OCI-LY1 (cell line): ENCODE measurements around the gene SPIB.
A peak's percentile ranks its signal among the peaks of the same experiment; 100 is the strongest.

Experiments
- H2AFZ ChIP-seq: fragments of 200-600 bp; sonication (generic), shearing (Covaris generic); 2 replicates; pipeline ENCODE4 v1.6.0; 2014; ENCODE audit warnings: antibody characterized with exemption, mild to moderate bottlenecking, low read length
- H3F3A ChIP-seq: fragments of 200-600 bp; sonication (generic), shearing (Covaris generic); 2 replicates; pipeline ENCODE4 v1.6.0; 2014; ENCODE audit warnings: mild to moderate bottlenecking, antibody characterized with exemption, low read length, moderate library complexity; ENCODE audit not compliant: insufficient read depth
- H3K27ac ChIP-seq: fragments of 200-600 bp; sonication (generic); 2 replicates; pipeline ENCODE4 v1.5.1; 2014; ENCODE audit warnings: low read length, mixed run types, mild to moderate bottlenecking, low read depth; ENCODE audit not compliant: poor library complexity, severe bottlenecking
- H3K27me3 ChIP-seq: fragments of 200-600 bp; sonication (generic); 2 replicates; pipeline ENCODE4 v1.6.0; 2014; ENCODE audit warnings: antibody characterized with exemption, mild to moderate bottlenecking, low read length, moderate library complexity; ENCODE audit not compliant: insufficient read depth
- H3K36me3 ChIP-seq: fragments of 200-600 bp; sonication (generic); 2 replicates; pipeline ENCODE4 v1.6.1; 2014; ENCODE audit warnings: mild to moderate bottlenecking, antibody characterized with exemption, low read length, moderate library complexity, mixed read lengths; ENCODE audit not compliant: insufficient read depth
- H3K4me1 ChIP-seq: fragments of 200-600 bp; sonication (generic); 2 replicates; pipeline ENCODE4 v1.5.1; 2014; ENCODE audit warnings: mild to moderate bottlenecking, low read length, moderate library complexity; ENCODE audit not compliant: insufficient read depth, severe bottlenecking
- H3K4me2 ChIP-seq: fragments of 200-600 bp; sonication (generic), shearing (Covaris generic); 2 replicates; pipeline ENCODE4 v1.6.1; 2014; ENCODE audit warnings: low read length
- H3K4me3 ChIP-seq: fragments of 200-600 bp; sonication (generic); 2 replicates; pipeline ENCODE4 v1.5.1; 2014; ENCODE audit warnings: low read length, low read depth, mild to moderate bottlenecking, mixed read lengths; ENCODE audit not compliant: poor library complexity, severe bottlenecking
- H3K79me2 ChIP-seq: fragments of 200-600 bp; shearing (Covaris generic); 2 replicates; pipeline ENCODE4 v1.6.1; 2016; ENCODE audit warnings: mixed run types, low read length, mixed read lengths; ENCODE audit not compliant: insufficient read depth
- H3K9ac ChIP-seq: fragments of 200-600 bp; sonication (generic), shearing (Covaris generic); 2 replicates; pipeline ENCODE4 v1.6.1; 2014; ENCODE audit warnings: mild to moderate bottlenecking, low read length, mixed read lengths
- H3K9me2 ChIP-seq: fragments of 200-600 bp; sonication (generic), shearing (Covaris generic); 2 replicates; pipeline ENCODE4 v1.6.1; 2014; ENCODE audit warnings: low read depth, mild to moderate bottlenecking, low read length, mixed read lengths
- H3K9me3 ChIP-seq: fragments of 200-600 bp; shearing (Covaris generic); 2 replicates; pipeline ENCODE4 v1.6.1; 2014; ENCODE audit warnings: low read length, mixed read lengths
- H4K20me1 ChIP-seq: fragments of 200-600 bp; sonication (generic), shearing (Covaris generic); 2 replicates; pipeline ENCODE4 v1.6.0; 2016; ENCODE audit warnings: mild to moderate bottlenecking, low read length; ENCODE audit not compliant: insufficient read depth
- CTCF ChIP-seq: fragments of 200-600 bp; sonication (generic), shearing (Covaris generic); IDR thresholded peaks from 2 replicates; pipeline ENCODE4 v1.5.1; 2017; ENCODE audit warnings: mild to moderate bottlenecking, antibody characterized with exemption, low read length, moderate library complexity, mixed read lengths
- EZH2 ChIP-seq: fragments of 200-600 bp; sonication (generic), shearing (Covaris generic); IDR thresholded peaks from 2 replicates; pipeline ENCODE4 v1.8.0; 2017; ENCODE audit warnings: borderline replicate concordance, mixed run types, mild to moderate bottlenecking, antibody characterized with exemption, low read length, moderate library complexity, mixed read lengths

SPIB gene

GRCh38 chr19:50459067-50459456 lies 40.3 kb downstream of the SPIB start:
- Histone ChIP-seq H3K27me3 (no peaks in the 10 kb centered on the region; the same call in 1 of the 2 replicates), H3K79me2 (no peaks in the 10 kb centered on the region), H4K20me1 (no peaks in the 10 kb centered on the region), H3K4me1 (peaks cover 15% of the 10 kb centered on the region), H3K4me2 (no peak overlapping the region), H3K36me3 (no peaks in the 10 kb centered on the region), H2AFZ (no peak overlapping the region), H3K27ac (no peak overlapping the region), H3K4me3 (no peak overlapping the region), H3F3A (no peaks in the 10 kb centered on the region; the same call in 1 of the 2 replicates), H3K9ac (no peak overlapping the region), H3K9me3 (no peaks in the 10 kb centered on the region), H3K9me2 (no peaks in the 10 kb centered on the region)
- TF ChIP-seq EZH2 (no peak), CTCF (no peak)

- Histone ChIP-seq H3K79me2 (no peaks in the 10 kb centered on the region), H3K27ac (no peak overlapping the region), H4K20me1 (no peaks in the 10 kb centered on the region), H3K4me1 (peaks cover 15% of the 10 kb centered on the region), H3K36me3 (no peaks in the 10 kb centered on the region), H3K4me3 (no peak overlapping the region), H3K27me3 (no peaks in the 10 kb centered on the region; the same call in 1 of the 2 replicates), H3K9me2 (no peaks in the 10 kb centered on the region), H3K9me3 (no peaks in the 10 kb centered on the region), H3F3A (no peaks in the 10 kb centered on the region; the same call in 1 of the 2 replicates), H3K4me2 (no peak overlapping the region), H3K9ac (no peak overlapping the region), H2AFZ (no peak overlapping the region)
- TF ChIP-seq CTCF (no peak), EZH2 (no peak)
Observed at GRCh38 chr19:50459638-50460037, 40.9 kb downstream of the SPIB start.

DNA sequence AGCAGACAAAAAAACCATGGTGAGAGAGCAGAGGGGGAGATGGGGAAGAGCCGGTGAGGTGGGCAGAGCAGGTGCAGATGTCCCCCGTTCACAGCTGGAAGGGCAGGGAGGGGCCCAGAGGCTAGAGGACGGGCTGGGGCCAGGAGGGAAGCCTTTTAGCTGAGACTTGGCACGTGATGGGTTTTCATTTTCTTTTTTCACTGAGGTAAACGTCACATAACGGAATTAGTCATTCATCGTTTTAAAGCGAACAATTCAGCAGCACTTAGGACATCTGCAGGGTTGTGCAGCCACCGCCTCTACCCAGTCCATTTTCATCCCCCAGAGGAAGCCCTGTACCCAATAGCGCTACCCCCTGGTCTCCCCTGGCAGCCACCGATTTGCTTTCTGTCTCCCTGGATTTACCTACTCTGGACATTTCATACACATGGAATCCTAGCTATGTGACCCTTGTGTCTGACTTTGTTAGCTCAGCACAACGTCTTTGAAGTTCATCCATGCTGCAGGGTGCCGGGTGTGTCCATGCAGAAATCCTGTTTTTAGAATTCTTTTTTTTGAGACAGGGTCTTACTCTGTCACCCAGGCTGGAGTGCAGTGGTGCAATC lies 41.5 kb downstream of the SPIB start:
- H3K9me3 ChIP-seq, result no peaks in the 10 kb centered on the region
- no peaks in the 10 kb centered on the region for H3K79me2 ChIP-seq
- TF ChIP-seq EZH2 (no peak), CTCF (peak; percentile 36; the same call in 1 of the 2 replicates)
- peaks cover 15% of the 10 kb centered on the region for H3K4me1 ChIP-seq
- peak overlapping the region; percentile 45 for H3K4me2 ChIP-seq
- H3F3A ChIP-seq, result no peaks in the 10 kb centered on the region; the same call in 1 of the 2 replicates
- no peaks in the 10 kb centered on the region for H4K20me1 ChIP-seq
- no peaks in the 10 kb centered on the region for H3K36me3 ChIP-seq
- H3K9me2 ChIP-seq, result no peaks in the 10 kb centered on the region
- peak overlapping the region; percentile 26; the same call in 1 of the 2 replicates for H3K9ac ChIP-seq
- peaks cover 4% of the 10 kb centered on the region; the same call in 1 of the 2 replicates for H3K27me3 ChIP-seq
- H3K4me3 ChIP-seq, result no peak overlapping the region
- H2AFZ ChIP-seq, result no peak overlapping the region
- no peak overlapping the region for H3K27ac ChIP-seq
